ENCODE data around the gene FAM241A. TPM values are rescaled to one million over a fixed set of nuclear protein-coding genes. Genes with fewer than 3 reads are reported as not detected.

Gene FAM241A
- total RNA-seq, 1 donor from 2014 or later, result 2.1 TPM

- peak; percentile 24 for DNase-seq
Measured at GRCh38 chr4:112214390-112215264, 69.4 kb downstream of the FAM241A start.

- DNase-seq, result no peak
Measured at GRCh38 chr4:112219826-112220366, 74.6 kb downstream of the FAM241A start.

GRCh38 chr4:112222219-112222955 is 77.1 kb downstream of the FAM241A start:
- no peak for DNase-seq

GRCh38 chr4:112225157-112225556 is 79.9 kb downstream of the FAM241A start:
- DNase-seq, result no peak

GRCh38 chr4:112230879-112231778 is 85.9 kb downstream of the FAM241A start:
- DNase-seq, result peak; percentile 99

GRCh38 chr4:112231779-112232713 is 86.8 kb downstream of the FAM241A start, which contains the start of gene AP1AR:
Gene AP1AR (plus strand): TSS chr4:112231787. CDS start chr4:112232092, 305 bp downstream.
- peak; percentile 94 for DNase-seq

- peak; percentile 88 for DNase-seq
Measured at GRCh38 chr4:112234952-112235609, 89.8 kb downstream of the FAM241A start.

GRCh38 chr4:112236040-112236439 is 90.8 kb downstream of the FAM241A start:
- no peak for DNase-seq

- DNase-seq, result no peak
Measured at GRCh38 chr4:112238833-112239232, 93.6 kb downstream of the FAM241A start.

Other genes with a start within 250 kb of the FAM241A start
- gene AP1AR, start 86.3 kb downstream of the FAM241A start, total RNA-seq, result 16.1 TPM
- gene TIFA, start 140.4 kb downstream of the FAM241A start, total RNA-seq, result 13.3 TPM
- 17.8 TPM for gene ALPK1, start 151.9 kb downstream of the FAM241A start, total RNA-seq

Data from tongue (tissue), 2 donors.